Colon (tissue), 2 donors: Measurements from ENCODE around the gene SORCS2.

ENCODE experiments used
- FAIRE-seq: peaks from 2 replicates; lab custom pipeline; 2012; peaks lifted over from hg19 to GRCh38; lab: Jason Lieb, UNC
- donor health status: control.
- donor health status: control.

Gene SORCS2

DNA sequence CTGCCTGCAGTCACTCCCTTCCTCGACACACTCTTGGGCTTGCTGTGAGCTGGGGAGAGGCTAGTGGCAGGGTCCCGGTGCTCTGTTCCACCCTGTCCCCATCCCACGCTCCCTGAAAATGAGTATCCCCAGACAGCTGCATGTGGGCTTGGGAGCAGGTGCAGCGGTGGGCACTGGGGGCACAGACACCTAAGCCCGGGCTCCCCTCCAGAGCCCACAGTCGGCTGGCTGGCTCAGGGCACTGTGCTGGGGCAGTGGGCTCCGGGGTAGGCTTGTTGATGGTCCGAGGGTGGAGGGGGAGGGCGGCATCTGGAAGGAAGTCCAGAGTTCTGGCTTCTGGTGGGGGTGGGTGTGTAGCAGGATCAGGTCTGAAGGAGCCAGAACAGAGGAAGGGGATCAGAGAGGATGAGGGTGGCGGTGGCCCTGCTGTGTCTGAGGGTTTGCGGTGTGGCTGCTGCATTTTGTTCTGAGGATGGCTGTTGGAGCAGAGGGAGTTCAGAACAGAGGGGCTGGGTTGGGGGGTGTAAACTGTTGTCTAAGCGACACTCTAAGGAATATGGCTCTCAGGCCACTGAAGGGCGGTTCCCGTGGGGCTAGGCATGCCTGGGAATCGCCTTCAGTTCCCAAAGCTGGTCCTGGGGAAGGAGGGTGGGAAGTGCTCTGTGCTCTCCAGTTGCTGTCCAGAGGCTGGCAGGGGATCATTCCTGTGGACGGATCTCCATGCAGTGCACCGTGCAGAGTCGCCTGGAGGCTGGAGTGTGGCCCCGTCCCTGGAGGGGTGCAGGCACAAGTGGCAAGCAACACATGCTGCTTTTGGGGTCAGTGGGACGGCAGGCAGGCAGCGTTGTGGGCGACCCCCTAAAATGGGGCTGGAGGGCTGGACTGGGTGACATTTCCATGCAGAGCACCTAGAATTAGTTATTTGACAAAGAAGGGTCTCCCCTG is 114.0 kb downstream of the SORCS2 start:
- no peak for FAIRE-seq

DNA sequence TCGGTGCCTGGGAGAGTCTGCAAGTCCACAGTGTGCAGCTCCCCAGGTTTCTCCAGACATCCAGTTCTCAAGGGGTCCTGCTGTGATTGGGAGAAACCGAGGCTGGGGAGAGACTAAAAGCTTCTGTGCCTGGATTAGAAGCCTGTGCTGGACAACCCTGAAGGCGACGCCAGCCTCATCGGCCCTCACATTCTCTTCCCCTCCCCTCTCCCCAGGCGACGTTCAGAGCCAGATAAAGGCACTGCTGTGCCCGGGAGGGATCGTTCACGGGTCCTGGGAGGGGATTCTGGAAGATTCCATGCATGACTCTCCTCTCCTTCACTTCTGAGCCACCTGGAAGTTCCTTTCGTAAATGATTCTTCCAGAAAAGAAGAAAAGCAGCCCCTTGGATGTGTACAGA is 114.6 kb downstream of the SORCS2 start:
- no peak for FAIRE-seq

DNA sequence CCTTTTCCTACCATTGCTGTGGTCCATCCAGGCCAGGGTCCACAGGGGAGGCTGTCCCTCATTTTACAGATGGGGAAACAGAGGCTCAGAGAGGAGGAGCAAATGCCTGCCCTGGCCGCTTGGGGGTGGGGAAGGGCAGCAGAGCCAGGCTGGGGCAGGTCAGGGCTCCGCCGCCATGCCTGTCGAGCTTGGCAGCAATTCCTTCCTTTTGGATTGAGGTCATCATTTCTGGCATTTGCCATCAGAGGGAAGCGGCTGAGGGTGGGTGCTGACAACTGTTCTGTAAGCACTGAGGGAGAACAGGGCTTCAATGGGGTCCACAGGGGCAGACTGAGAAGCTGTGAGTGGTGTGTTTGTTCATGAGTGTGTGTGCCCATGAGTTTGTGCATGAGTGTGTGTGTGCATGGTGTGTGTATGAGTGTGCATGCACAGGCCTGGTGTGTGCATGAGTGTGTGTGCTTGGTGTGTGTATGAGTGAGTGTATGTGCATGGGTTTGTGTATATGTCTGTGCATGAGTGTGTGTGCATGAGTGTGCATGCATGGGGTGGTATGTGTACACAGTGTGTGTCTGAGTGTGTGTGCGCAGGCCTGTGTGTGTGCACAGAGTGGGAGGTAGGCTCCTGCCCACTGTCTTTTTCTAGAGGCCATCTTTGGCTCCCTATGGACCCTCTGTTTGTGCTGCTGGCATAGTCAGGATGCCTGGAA is 115.2 kb downstream of the SORCS2 start:
- FAIRE-seq: no peak

DNA sequence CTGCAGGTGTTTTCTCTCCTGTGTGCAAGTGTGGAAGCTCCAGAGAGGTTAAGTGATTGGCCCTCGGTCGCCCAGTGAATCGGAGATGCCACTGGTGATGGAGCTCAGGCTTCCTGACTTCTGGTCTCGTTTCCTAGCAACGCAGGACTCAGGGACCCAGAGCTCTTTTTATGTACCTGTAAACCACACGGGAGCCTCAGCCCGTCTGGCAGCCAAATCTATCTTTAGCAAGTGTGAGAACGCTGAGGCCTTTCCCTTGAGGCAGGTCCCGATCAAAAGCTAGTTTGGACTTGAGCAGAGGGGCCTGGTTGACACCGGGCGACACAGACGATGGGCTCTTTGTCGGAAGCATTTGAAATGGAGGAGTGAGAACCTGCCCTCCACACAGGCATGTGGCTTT is 116.8 kb downstream of the SORCS2 start:
- FAIRE-seq: no peak

DNA sequence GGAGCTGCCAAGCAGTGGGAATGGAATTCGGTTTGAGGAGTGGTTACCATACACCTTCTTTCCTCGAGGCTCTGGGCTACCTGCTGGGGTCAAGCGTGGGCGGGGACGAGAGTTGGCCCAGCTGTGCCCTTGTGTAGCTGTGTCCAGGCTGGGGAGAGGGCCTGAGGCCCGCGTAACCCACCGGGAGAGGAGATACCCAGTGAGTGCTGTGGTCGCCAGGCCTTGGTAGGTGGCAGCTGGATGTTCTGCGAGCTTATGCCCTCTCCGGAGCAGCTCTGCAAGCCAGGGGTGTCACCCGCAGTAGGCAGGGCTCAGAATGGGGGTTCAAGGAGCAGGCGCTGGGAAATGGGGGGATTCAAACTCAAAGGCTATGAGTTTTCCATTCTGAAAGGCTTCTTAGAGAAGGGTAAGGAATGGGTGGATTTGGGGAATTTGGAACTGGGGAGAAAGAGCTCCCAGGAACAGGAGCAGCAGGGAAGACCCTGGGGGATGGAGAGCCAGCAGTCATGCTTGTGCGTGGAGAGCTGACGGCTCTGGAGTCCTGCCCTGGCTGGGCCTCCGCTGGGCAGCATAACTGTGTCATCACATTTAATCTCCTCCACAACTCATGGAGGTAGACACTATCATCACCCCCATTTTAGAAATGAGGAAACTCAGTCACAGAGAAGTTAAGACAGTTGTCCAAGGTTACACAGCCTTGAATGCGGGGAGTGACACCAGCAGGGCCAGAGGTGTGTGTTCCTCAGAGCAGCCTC is 117.5 kb downstream of the SORCS2 start:
- FAIRE-seq: no peak

DNA sequence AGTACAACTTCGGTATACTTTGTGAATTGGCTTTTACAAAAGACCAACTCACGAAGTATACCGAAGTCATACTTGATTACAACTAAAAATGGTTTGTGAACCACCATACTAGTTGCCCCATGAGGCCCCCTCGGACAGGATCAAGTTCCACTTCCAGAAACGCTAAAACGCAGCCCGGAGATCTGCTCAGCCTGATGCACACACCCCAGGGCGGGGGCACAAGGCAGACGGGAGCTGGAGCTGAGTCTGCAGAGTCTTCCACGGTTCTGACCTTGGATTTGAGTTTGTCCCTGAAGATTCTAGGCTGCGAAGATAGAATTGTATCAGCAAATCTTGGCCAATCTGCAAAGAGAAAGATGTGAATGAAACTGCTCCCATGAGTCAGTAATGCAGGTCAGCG is 118.1 kb downstream of the SORCS2 start:
- no peak for FAIRE-seq

DNA sequence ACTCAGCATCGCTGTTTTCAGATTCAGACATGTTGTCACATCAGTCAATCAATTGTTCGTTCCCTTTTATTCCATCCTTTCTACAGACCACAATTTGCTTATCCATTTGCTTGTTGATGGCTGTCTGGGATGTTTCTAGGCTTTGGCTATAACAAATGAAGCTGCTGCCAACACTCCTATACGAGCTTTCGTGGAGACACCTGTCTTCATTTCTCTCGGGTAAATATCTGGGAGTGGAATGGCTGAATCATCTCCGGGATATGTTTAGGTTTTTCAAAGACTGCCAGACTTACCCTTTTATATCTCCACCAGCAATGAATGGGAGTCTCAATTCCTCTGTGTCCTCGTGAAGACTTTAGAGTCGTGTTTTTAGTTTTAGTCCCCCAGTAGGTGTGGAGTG is 118.9 kb downstream of the SORCS2 start:
- FAIRE-seq: no peak

DNA sequence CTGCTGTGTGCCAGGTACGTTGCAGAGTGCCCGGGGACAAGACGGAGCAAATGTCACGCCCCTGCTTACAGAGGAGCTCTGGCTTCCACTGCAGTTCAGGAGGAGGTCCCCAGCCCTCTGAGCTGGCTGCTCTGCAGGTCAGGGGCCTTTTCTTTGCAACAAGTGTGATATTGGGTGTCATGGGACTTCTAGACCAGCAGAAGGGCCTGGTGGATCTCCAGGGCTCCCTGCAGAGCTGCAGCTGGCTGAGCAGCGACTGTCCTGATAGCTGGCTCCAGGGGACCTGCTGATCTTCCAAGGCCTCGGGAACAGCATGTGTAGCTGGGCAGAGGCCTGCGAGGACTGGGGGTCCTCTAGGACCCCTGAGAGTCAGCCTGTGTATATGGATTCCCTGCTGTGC is 120.4 kb downstream of the SORCS2 start:
- no peak for FAIRE-seq

DNA sequence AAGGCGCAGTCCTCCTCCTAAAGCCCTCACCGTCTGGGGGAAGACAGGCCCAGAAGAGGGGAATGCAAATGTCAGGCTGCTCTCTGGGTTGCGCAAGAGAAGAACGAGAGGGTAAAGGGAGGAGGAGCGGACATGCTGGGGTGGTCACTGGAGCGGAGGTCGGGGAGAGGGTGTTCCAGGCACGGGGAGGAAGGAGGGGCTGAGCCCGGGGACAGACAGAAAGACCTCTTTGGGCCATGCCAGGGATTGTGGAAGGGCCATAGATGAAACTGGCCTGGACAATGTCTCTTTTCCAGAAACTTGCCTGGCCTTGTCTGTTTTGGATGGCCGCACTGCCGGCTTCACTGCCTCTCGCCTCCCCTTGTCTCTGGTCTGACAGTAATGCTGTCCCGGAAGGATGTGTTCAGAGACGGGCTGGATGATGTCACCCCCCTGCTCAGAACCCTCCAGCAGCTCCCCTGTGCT is 121.0 kb downstream of the SORCS2 start:
- no peak for FAIRE-seq

DNA sequence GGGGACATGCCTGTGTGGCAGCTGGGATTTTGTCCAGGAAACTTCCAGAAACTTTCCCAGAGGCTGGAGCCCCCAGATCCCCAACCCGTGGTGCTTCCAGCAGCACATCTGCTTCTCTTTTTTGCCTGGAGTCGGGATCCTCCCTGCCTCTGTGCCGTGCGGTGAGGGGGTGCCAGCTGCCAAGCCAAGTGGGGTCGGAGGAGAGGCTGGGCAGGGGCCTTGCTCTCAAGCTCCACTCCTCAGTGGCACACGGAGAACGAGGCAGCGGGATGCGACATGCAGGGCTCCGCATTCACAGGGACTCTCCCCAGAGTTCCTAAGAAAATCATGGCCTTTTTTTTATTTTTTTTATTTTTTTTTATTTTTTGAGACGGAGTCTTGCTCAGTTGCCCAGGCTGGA is 121.7 kb downstream of the SORCS2 start:
- FAIRE-seq: no peak

DNA sequence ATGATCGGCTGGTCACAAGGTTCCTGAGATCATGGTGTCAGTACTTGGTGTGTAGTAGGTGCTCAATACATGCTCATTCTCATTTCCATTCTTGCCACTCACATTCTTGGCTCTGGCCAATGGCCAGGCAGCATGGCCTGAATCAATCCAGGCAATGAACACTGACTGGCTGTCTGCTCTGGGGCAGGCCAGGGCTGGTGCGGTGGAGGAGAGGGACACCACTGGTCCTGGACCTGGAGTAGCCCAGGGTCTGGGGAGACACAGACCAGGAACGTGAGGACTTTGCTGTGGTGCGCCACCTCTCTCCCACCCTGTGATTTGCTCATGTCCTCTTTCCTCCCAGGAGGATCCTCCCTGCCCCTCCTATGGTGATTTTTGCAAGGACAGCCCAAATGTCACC is 122.9 kb downstream of the SORCS2 start:
- no peak for FAIRE-seq

DNA sequence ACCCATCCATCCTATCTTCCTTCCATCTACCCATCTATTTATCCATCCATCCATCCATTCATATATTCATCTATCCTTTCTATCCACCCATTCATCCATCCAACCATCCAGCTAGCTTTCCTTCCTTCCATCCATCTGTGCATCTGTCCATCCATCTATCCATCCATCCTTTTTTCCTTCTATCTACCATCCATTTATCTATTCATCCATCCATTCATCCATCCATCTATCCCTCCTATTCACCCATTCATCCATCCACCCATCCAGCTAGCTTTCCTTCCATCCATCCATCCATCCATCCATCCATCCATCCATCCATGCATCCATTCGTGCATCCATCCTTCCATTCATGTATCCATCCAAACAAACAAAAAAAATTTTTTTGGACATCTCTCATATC is 123.6 kb downstream of the SORCS2 start:
- no peak for FAIRE-seq

DNA sequence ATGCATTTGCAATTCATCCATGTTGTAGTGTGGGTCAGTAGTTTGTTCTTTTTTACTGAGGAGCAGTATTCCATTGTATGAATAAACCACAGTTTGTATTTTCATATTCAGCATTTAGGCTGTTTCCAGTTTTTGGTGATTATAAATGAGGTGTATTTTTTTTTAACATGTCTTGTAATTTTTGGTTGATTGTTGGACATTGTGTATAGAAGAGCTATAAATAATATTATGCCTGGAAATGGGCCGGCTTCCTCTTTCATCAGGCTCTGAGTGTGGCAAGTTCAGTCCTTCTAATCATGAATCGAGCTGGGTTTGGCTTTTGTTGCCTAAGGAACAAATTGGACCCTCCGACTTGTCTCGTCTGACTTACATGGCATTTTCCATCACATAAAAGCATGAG is 126.7 kb downstream of the SORCS2 start:
- no peak for FAIRE-seq

DNA sequence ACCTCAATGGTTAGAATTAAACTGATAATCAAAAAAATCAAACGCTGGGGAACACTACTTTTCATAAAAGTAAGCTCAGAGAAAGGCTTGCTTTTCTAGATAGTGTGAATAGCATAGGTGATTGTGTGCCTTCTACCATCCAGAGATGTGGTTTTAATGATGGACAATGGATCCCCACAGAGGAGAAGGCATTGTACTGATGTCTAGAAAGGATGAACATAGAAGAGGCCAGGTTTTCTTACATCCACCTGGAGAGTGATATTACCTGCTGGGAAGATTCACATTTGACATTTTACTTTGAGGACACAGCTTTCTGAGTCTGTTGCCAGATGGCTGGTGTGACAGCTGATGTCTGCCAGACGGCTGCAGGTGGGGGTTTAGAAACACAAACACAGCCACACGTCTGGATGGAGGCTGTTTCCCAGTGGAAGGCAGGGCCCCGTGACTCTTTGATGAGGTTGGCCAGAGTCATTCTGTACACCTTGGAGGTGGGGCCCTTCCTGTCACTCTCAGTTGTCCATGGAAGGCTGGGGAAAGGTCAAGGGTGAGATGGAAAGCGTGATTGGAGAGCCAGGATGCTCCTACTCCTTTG is 128.0 kb downstream of the SORCS2 start:
- FAIRE-seq: no peak

DNA sequence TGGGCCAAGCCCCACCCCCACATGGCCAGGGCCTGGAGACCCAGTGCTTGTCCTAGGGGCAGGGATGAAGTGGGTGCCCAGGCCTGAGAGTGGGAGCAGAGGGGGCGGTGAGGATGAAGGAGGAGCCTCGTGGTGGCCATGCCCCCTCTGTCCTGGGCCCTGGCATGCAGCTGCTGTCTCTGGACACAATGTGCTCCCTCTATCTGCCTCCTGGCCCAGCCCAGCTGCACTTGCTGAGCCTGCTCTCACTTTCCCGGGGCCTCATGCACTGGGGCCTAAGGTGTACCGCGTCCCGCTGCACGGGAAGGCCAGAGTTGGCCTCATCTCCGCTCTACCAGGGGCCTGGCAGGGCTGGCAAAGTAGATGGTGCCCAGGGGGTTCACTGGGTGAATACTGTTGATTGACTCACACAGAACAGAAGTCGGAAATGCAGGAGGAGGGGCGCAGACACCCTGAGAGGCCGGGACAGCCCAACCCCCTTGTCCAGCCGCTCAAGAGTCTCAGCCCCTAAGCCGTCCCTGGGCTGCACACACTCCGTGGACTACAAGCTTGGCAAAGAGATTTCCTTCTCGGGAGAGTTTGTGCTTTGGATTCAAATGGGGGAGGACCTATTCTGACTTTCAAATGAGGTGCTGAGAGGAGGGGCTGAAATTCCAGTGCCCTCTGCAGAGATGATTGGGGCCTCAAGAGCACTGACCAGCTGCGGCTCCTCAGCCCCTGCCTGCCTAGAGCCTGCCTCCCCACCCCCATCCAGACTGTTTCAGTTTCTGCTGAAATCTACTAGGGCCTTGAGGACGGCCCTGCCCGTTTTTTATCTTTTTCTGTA is 130.0 kb downstream of the SORCS2 start:
- FAIRE-seq: no peak

DNA sequence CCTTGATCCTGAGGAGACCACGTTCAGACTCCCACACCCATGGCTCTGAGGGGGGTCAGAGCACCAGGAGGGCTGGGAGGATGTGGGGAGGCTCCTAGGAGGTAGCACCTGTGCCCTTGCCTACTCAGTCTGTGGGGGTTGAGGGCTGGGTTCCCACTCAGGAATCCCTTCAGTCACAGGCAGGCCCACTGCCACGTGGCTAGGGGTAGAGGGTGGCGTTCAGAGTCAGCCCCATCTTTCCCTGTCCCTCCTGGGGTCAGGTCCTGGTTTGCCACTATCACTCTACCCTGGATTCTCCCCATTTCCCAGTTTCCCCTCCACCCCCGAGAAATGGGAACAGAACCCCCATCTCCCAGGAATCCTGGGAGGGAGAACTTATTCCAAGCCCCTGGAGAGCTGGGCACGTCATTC is 131.1 kb downstream of the SORCS2 start:
- FAIRE-seq: no peak

DNA sequence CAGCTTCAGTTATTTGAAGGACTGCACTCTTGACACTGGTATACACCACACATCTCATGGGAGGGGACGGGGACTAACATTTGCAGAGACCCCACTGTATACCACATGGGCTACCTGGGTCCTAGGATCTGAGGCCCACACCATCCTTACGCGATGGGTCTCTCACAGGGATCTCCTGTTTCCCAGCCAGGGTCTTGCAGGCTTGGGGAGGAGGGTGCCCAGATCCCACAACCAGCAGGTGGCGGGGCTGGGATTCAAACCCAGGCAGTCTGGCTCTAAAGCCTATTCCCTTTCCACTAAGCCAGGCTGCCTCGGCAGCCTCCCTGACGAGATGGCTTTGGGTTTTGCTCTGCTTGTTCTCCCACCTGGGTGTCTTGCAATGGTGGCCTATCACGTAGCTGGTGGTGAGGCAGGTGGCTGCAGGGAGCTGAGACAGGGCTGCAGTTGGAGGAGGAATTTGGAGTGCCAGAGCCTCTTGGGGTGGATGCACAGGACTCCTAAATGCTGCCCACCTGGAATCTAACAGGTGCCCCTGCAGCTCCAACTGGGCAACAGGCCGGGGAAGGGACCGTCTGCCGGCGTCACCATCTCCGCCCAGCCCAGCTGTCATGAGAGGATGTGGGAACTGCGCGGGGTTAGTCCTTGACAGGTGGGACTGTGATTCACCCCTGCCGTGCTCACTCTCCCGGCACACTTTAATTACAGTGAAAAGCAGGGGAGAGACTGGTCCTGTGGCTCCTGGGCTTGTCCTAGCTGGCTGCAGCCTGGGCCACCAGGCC is 131.7 kb downstream of the SORCS2 start:
- no peak for FAIRE-seq

DNA sequence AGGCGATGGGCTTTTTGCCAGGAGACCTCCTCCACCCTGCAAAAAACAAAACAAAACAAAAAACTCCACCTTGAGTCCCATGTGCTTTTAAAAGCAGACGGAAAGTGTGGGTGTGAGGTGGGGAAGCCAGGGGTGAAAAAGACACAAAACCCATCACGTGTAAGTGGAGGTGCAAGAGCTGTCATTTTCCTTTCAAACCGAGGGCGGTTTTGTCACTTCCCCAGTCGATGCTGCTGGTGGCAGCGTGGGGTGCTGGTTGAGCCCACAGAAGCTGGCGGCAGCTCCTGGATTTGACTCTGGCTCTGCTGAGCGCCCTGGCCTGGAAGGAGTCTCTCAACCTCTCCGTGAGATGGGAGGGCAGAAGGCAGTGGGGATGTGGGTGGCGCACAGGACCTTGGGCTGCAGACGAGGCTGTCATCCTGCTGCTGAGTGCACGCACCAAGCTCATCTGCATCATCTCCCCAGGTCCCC is 132.3 kb downstream of the SORCS2 start:
- no peak for FAIRE-seq

DNA sequence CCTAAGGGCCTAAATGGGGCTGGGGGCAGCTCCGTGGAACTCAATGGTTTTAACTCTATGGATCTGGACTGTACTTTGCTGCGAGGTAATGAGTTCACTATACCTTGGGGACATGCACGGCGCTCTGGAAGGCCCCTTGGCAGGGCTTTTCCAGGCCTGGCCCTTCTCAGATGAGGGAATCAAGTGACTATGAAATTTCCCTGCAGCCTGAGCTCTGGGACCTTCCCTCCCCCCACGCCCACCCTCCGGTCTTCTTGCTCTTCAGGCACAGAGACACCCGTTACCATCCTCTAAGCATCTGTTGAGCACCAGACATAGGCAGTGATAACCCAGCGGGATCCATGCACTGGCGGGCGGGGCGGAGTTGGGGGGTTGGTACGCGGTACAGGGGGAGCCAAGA is 133.2 kb downstream of the SORCS2 start:
- FAIRE-seq: no peak

DNA sequence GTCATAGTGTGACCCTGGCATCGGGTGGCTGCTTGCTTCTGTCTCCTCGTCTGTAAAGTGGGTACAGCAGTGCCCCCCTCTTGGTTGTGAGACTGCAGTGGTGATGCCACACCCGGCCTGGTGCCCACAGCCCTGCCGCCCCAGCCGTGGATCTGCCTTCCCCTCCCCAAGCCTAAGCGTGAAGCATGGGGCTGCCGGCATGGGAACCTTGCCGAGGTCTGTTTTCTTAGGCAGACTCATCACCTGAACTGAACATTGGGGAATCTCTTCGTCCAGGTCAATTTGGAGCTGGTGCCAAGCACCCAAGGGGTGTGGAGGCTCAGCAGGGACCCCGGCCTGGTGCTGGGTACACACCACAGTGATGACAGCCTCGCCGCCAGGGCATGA is 134.0 kb downstream of the SORCS2 start:
- no peak for FAIRE-seq
